SK-N-SH (cell line): ENCODE data around the gene THOP1. TPM values are rescaled to one million over a fixed set of nuclear protein-coding genes. Genes with fewer than 3 reads are reported as not detected.

Experiments
- CTCF ChIA-PET: fragments of 300-600, 350-600 bp; formaldehyde crosslinking; extraction: SDS; loops from one replicate; lab custom pipeline; 2021; lab: Yijun Ruan, JAX
- POLR2A ChIA-PET: fragments of 350-600 bp; sonication (Branson Sonifier 250); formaldehyde crosslinking; extraction: SDS; loops from one replicate; lab custom pipeline; 2020; ENCODE audit warnings: antibody characterized with exemption, inconsistent platforms; lab: Yijun Ruan, JAX
- DNase-seq: peaks from one replicate; pipeline ENCODE4 v3.0.0; 2012
- H2AFZ ChIP-seq: fragments of 200-600 bp; sonication (generic); 2 replicates; pipeline ENCODE4 v1.8.1; 2016; ENCODE audit warnings: antibody characterized with exemption, mild to moderate bottlenecking, low read depth
- H3F3A ChIP-seq: fragments of 200-600 bp; sonication (generic); replicated peaks from 2 replicates; pipeline ENCODE3; 2016; ENCODE audit warnings: antibody characterized with exemption, mild to moderate bottlenecking; ENCODE audit not compliant: insufficient read depth
- H3K27ac ChIP-seq, 2 experiments: fragments of 200-500 bp in 1 of 2; fragments of 200-600 bp in 1 of 2; sonication (Bioruptor generic) in 1 of 2; sonication (generic), shearing (Covaris generic) in 1 of 2; 2 replicates each; pipeline versions ENCODE4 v1.5.1 to v1.6.1; 2014 to 2016; ENCODE audit warnings: low read depth in 2 of 2, inconsistent platforms in 1 of 2, low read length in 1 of 2, mild to moderate bottlenecking in 1 of 2, mixed read lengths in 1 of 2
- H3K27me3 ChIP-seq: fragments of 200-600 bp; sonication (generic), shearing (Covaris generic); 2 replicates; pipeline ENCODE4 v1.6.1; 2016; ENCODE audit warnings: mixed run types; ENCODE audit not compliant: insufficient read depth
- H3K36me3 ChIP-seq, 2 experiments: fragments of 200-500 bp in 1 of 2; fragments of 200-600 bp in 1 of 2; sonication (Bioruptor generic) in 1 of 2; sonication (generic) in 1 of 2; replicated peaks in 1 of 2; 2 replicates each; pipeline versions ENCODE3 to v1.5.1; 2014 to 2016; ENCODE audit warnings: low read length in 1 of 2, mild to moderate bottlenecking in 1 of 2; ENCODE audit not compliant: insufficient read depth in 2 of 2, control insufficient read depth in 1 of 2
- H3K4me1 ChIP-seq, 2 experiments: fragments of 200-500 bp in 1 of 2; fragments of 200-600 bp in 1 of 2; sonication (Bioruptor generic) in 1 of 2; sonication (generic), shearing (Covaris generic) in 1 of 2; 2 replicates each; pipeline versions ENCODE4 v1.5.1 to v1.6.1; 2014 to 2016; ENCODE audit warnings: low read depth in 1 of 2, low read length in 1 of 2, mixed run types in 1 of 2; ENCODE audit not compliant: insufficient read depth in 2 of 2, control insufficient read depth in 1 of 2
- H3K4me2 ChIP-seq: fragments of 200-600 bp; sonication (generic), shearing (Covaris generic); 2 replicates; pipeline ENCODE4 v1.6.1; 2017; ENCODE audit warnings: mixed run types
- H3K4me3 ChIP-seq, 2 experiments: fragments of 200-500 bp in 1 of 2; fragments of 200-600 bp in 1 of 2; sonication (Bioruptor generic) in 1 of 2; sonication (generic), shearing (Covaris generic) in 1 of 2; 2 replicates each; pipeline versions ENCODE4 v1.5.1 to v1.8.1; 2014 to 2016; ENCODE audit warnings: low read depth in 2 of 2, inconsistent platforms in 1 of 2, low read length in 1 of 2, mild to moderate bottlenecking in 1 of 2, mixed read lengths in 1 of 2, moderate library complexity in 1 of 2
- H3K79me2 ChIP-seq: fragments of 200-600 bp; sonication (generic); 2 replicates; pipeline ENCODE4 v1.8.1; 2017; ENCODE audit warnings: mild to moderate bottlenecking; ENCODE audit not compliant: insufficient read depth
- H3K9ac ChIP-seq: fragments of 200-600 bp; sonication (generic); 2 replicates; pipeline ENCODE4 v1.6.1; 2017; ENCODE audit warnings: mixed run types
- H3K9me2 ChIP-seq: fragments of 200-600 bp; sonication (generic); 2 replicates; pipeline ENCODE4 v1.6.1; 2017; ENCODE audit warnings: mixed run types
- H3K9me3 ChIP-seq: fragments of 200-600 bp; sonication (generic); 2 replicates; pipeline ENCODE4 v1.6.1; 2017; ENCODE audit warnings: mixed run types, mild to moderate bottlenecking, moderate library complexity
- H4K20me1 ChIP-seq: fragments of 200-600 bp; sonication (generic); 2 replicates; pipeline ENCODE4 v1.6.1; 2017; ENCODE audit warnings: mild to moderate bottlenecking, mixed run types; ENCODE audit not compliant: insufficient read depth
- ELF1 ChIP-seq: IDR thresholded peaks from 2 replicates; pipeline ENCODE4 v1.4.0; 2012
- FOSL2 ChIP-seq: IDR thresholded peaks from 2 replicates; pipeline ENCODE4 v1.4.0; 2012; ENCODE audit warnings: low read depth, mild to moderate bottlenecking, moderate library complexity, borderline replicate concordance
- FOXM1 ChIP-seq: IDR thresholded peaks from 2 replicates; pipeline ENCODE4 v1.4.0; 2012; ENCODE audit warnings: low read depth, mild to moderate bottlenecking
- JUND ChIP-seq: IDR thresholded peaks from 2 replicates; pipeline ENCODE4 v1.4.0; 2012
- MAX ChIP-seq: IDR thresholded peaks from 2 replicates; pipeline ENCODE4 v1.4.0; 2012; ENCODE audit warnings: low read depth
- MEF2A ChIP-seq: IDR thresholded peaks from 2 replicates; pipeline ENCODE4 v1.4.0; 2012; ENCODE audit warnings: low read depth, borderline replicate concordance
- PBX3 ChIP-seq: IDR thresholded peaks from 2 replicates; pipeline ENCODE4; 2012
- POLR2AphosphoS5 ChIP-seq: IDR thresholded peaks from 2 replicates; pipeline ENCODE4 v1.6.1; 2012; ENCODE audit warnings: low read depth, low read length
- RAD21 ChIP-seq: IDR thresholded peaks from 2 replicates; pipeline ENCODE4 v1.6.1; 2012; ENCODE audit warnings: mild to moderate bottlenecking, low read length
- RFX5 ChIP-seq: IDR thresholded peaks from 2 replicates; pipeline ENCODE4 v1.6.1; 2012; ENCODE audit warnings: mild to moderate bottlenecking, improper control_type of control experiment, low read length
- SIN3A ChIP-seq: IDR thresholded peaks from 2 replicates; pipeline ENCODE4 v1.6.1; 2012; ENCODE audit warnings: low read depth, mild to moderate bottlenecking, low read length, moderate library complexity, borderline replicate concordance
- SMC3 ChIP-seq: IDR thresholded peaks from 2 replicates; pipeline ENCODE4 v1.6.1; 2012; ENCODE audit warnings: low read depth, low read length, improper control_type of control experiment
- TEAD4 ChIP-seq: IDR thresholded peaks from 2 replicates; pipeline ENCODE4 v1.4.0; 2012; ENCODE audit warnings: mild to moderate bottlenecking, borderline replicate concordance; ENCODE audit not compliant: insufficient read depth
- USF2 ChIP-seq: fragments of 150-350 bp; IDR thresholded peaks from 2 replicates; pipeline ENCODE4 v1.6.1; 2017; ENCODE audit warnings: antibody characterized with exemption, low read length, low read depth, borderline replicate concordance
- YY1 ChIP-seq: IDR thresholded peaks from 2 replicates; pipeline ENCODE4 v1.4.0; 2012; ENCODE audit warnings: low read depth, mild to moderate bottlenecking
- WGBS: methylation state at CpG from one replicate; pipeline ENCODE4 v1.1.6; 2017; ENCODE audit warnings: low lambda C conversion rate; 5-methylcytosine and 5-hydroxymethylcytosine counted together
- polyA plus RNA-seq, 3 experiments: library from polyadenylated mRNA; depleted of rRNA; stranded (reverse); fragments of >200 nt; gene quantifications; 2 replicates each; pipeline ENCODE4 v1.2.3, GENCODE V29; 2012

THOP1 gene
- polyA plus RNA-seq, 1 of the 3 experiments (the other 2 are of a cell fraction), result 138 TPM

GRCh38 chr19:2770055-2771013, 15.0 kb upstream of the THOP1 start:
- Histone ChIP-seq H3K79me2 (peaks cover 59% of the 10 kb centered on the region), H3K27ac (no peak overlapping the region), H4K20me1 (peaks cover 52% of the 10 kb centered on the region), H3K4me1 (no peaks in the 10 kb centered on the region), H3K9me2 (no peaks in the 10 kb centered on the region), H2AFZ (no peak overlapping the region), H3K4me2 (no peak overlapping the region), H3K9me3 (no peaks in the 10 kb centered on the region), H3F3A (no peaks in the 10 kb centered on the region), H3K36me3 (peaks cover 0 to 36% of the 10 kb centered on the region in 2 experiments), H3K4me3 (no peak overlapping the region), H3K9ac (no peak overlapping the region), H3K27me3 (no peaks in the 10 kb centered on the region)
- CTCF ChIA-PET, result interaction anchor here (0.7 kb wide), 1 partner anchor 1509 kb away, joined by 3 read pairs; the partner anchor contains the start of gene SHD
- DNase-seq, result no peak
- POLR2A ChIA-PET, result interaction anchor here (0.7 kb wide), 1 partner anchor 13 kb away, joined by 3 read pairs; the partner anchor contains the start of gene SGTA
- 88% methylated on average over 25 of the region's 40 CpGs for whole genome bisulfite sequencing
- TF ChIP-seq RFX5, result no peak
- TF ChIP-seq SIN3A, result no peak

GRCh38 chr19:2771786-2772674, 13.3 kb upstream of the THOP1 start:
- Histone ChIP-seq H3K4me2 (no peak overlapping the region), H3K9me3 (no peaks in the 10 kb centered on the region), H3F3A (no peaks in the 10 kb centered on the region), H3K36me3 (peaks cover 0 to 28% of the 10 kb centered on the region in 2 experiments), H3K27me3 (no peaks in the 10 kb centered on the region), H2AFZ (no peak overlapping the region), H3K4me3 (no peak overlapping the region), H3K9me2 (no peaks in the 10 kb centered on the region), H4K20me1 (peaks cover 67% of the 10 kb centered on the region), H3K4me1 (no peaks in the 10 kb centered on the region), H3K9ac (no peak overlapping the region), H3K79me2 (peaks cover 76% of the 10 kb centered on the region), H3K27ac (no peak overlapping the region)
- 97% methylated on average over 25 of the region's 29 CpGs for WGBS
- no peak for TF ChIP-seq MAX
- TF ChIP-seq FOSL2, result no peak
- TF ChIP-seq RFX5, result no peak
- no peak for DNase-seq
- ChIA-PET CTCF (interaction anchor here (1.2 to 1.4 kb wide), 2 partner anchors 23 to 135 kb away, joined by 3 to 4 read pairs; no protein-coding TSS in a partner anchor), POLR2A (interaction anchor here (0.6 kb wide), 1 partner anchor 64 kb away, joined by 3 read pairs; no protein-coding TSS in a partner anchor)

DNA sequence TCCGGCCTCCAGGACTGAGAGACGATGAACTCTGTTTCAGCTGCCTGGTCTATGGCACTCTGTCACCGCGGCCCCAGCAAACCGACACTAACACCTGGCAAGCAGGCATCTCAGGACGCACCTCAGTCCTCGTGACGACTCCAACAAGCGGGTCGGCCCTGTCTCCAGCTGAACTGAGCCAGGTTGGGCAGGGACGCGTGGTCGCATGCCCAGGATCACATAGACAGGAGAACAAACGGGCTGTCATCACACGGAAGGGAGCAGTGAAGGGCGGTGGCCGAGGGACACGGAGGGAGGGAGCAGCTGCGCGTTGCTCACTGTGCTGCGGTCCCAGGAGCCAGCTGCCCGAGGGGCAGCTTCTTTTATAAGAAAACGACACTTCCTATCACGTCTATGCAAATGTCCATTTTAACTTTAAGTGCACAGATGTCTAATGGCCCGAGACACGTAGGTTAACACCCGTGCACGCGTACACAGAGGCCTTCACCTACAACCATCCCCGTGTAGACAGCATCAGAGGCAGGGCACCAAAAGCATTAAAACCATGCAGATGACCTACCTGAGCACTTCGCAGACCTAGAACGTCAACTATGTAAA, 11.1 kb upstream of the THOP1 start:
- Histone ChIP-seq H3K9ac (no peak overlapping the region), H3K27me3 (no peaks in the 10 kb centered on the region), H3K4me1 (no peaks in the 10 kb centered on the region), H3K9me3 (no peaks in the 10 kb centered on the region), H4K20me1 (peaks cover 79% of the 10 kb centered on the region), H3K79me2 (peaks cover 83% of the 10 kb centered on the region), H2AFZ (no peak overlapping the region), H3K4me2 (no peak overlapping the region), H3K27ac (no peak overlapping the region), H3K9me2 (no peaks in the 10 kb centered on the region), H3K36me3 (peaks cover 0 to 10% of the 10 kb centered on the region in 2 experiments), H3F3A (no peaks in the 10 kb centered on the region), H3K4me3 (no peak overlapping the region)
- ChIA-PET POLR2A (no interaction called here), CTCF (interaction anchor here (0.6 kb wide), 1 partner anchor 24 kb away, joined by 3 read pairs; no protein-coding TSS in a partner anchor)
- DNase-seq, result no peak
- no peak for TF ChIP-seq USF2
- TF ChIP-seq YY1, result no peak
- TF ChIP-seq PBX3, result no peak
- TF ChIP-seq TEAD4, result no peak
- TF ChIP-seq FOXM1, result no peak
- TF ChIP-seq RAD21, result no peak
- no peak for TF ChIP-seq JUND
- TF ChIP-seq ELF1, result no peak
- TF ChIP-seq POLR2AphosphoS5, result no peak
- TF ChIP-seq SMC3, result no peak
- TF ChIP-seq RFX5, result no peak
- TF ChIP-seq MEF2A, result no peak
- WGBS, result 94% methylated on average over 31 of the region's 32 CpGs
